GF-D8 (cell line): ENCODE measurements around the gene NOTCH3.

Experiments
- DNase-seq: peaks from one replicate; lab custom pipeline; 2025; lab: John Stamatoyannopoulos, UW

NOTCH3 gene

DNA sequence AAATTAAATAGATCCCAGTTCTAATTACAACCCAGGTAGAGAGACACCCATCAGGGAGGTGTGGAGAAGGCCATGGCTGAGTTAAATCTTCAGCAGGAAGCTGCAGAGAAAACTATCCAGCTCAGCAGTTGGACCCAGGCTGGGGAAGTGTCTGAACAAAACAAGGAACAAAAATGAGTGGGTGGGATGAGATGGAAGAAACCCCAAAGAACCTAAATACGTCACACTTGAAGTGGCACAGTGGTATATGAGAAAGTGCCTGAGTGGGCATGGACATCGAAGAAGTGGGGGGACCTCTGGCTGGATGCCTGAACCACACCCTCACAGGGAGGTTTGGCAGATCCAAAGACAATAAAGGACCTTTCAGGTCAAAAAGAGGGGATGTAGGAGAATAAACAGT, 35.0 kb upstream of the NOTCH3 start:
- DNase-seq = no peak

- DNase-seq = no peak
Observed at GRCh38 chr19:15234431-15235130, 33.8 kb upstream of the NOTCH3 start.

- no peak for DNase-seq
Observed at GRCh38 chr19:15231271-15231670, 30.5 kb upstream of the NOTCH3 start.

GRCh38 chr19:15227261-15227660, 26.5 kb upstream of the NOTCH3 start:
- DNase-seq = no peak

- no peak for DNase-seq
Observed at GRCh38 chr19:15225760-15226159, 25.0 kb upstream of the NOTCH3 start.

DNA sequence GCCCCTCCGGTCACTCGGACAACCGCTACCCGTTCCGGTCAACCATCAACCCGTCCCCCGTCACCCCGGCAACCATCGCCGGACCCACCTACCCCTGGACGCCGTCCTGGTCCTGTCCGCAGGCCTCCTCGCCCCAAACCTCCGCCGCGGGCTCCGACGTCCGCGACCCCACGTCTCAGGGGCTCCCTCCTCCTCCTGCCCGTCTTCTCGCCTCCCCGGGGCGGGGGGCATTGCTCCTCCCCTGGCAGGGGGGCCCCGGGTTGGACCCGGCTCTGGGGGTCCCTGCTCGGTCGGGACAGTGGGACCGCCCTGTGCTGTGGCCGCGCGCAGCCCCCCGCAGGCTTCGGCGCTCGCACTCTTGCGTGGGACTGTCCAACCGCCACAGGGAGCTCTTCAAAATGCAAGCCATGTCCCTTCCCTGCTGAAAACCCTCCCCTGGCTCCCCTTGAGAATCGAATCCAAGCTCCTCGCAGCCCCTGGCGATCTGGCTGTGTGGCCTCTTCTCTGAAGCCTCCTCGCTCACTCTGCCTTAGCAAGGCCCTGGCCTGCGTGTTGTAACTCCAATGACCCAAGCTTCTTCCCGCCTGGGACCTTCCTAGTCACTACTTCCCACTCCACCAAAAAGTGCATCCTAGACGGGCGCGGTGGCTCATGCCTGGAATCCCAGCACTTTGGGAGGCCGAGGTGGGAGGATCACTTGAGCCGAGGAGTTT, 23.0 kb upstream of the NOTCH3 start:
- DNase-seq = no peak

DNA sequence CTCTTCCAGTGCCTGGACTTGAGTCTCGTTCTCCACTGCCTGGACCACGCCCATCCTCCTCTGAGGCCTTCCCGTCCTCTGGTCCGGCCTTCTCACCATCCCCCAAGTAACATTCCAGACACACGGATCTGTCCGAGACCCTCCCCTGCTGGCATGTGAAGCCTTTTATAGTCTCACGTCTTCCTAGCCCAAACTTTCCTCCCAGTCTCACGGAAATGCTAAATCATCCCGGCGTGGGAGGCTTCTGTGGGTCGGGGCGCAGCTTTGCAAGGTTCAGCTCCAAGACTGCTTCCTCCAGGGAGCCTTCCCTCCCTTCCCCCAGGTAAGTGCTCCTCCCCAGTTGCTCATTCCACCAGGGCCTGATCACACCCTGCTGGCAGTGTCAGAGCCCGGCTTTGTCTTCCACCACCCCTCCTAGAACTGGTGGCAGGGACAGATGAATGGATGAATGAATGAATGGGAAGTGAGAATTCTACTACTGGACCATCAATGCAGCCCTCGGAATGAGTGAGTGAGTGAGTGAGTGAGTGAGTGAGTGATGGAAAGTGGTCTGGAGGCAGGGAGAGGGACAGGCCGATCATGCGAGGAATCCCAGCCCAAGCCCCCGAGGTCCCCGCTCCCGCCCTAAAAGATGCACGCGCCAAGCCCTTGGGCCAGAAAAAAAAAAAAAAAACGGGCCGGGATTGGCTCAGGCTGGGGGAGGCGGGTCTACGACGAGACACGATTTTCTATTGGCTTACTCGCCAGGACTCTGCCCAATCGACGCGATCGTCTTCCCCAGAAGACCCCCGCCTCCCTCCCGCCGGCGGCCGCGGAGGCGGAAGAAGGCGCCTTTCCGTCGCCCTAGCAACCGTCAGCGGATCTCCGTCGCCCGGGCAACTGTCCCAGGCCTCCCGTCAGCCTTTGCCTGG, 22.2 kb upstream of the NOTCH3 start:
- DNase-seq = no peak

GRCh38 chr19:15220833-15221232, 20.0 kb upstream of the NOTCH3 start:
- no peak for DNase-seq

GRCh38 chr19:15218501-15218900, 17.7 kb upstream of the NOTCH3 start:
- DNase-seq = no peak

- DNase-seq = no peak
Observed at GRCh38 chr19:15216363-15216762, 15.6 kb upstream of the NOTCH3 start.

DNA sequence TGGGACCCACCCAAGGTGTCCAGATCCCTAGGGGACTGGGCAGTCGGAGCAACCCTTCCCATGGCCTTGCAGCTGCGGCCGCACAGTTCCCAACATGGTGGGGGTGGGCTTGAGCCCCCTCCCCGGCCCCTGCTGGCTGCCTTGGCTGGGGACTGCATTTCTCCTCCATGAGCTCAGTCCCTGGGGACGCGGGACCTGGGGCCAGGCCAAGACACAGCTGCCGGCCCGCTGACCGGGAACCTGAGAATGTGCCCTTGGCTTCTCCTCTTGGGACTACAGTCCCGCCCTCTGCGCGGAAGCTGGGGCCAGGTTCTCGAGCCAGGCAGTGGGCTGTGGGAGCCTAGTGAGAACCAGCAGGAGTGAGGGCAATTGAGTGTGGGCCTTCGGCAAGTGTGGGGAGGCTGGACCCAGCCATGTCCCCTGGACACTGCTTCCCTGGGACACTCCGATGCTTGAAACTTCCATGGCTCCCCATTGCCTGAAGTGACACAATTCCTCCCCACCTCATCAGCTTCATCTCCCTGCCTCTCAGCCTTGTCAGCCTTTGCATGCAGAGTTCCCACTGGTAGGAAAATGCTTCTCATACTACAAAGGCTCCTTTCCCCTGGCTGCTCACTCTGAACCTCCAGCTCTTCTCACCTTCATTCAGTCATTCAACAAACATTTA, 13.1 kb upstream of the NOTCH3 start:
- DNase-seq = no peak

DNA sequence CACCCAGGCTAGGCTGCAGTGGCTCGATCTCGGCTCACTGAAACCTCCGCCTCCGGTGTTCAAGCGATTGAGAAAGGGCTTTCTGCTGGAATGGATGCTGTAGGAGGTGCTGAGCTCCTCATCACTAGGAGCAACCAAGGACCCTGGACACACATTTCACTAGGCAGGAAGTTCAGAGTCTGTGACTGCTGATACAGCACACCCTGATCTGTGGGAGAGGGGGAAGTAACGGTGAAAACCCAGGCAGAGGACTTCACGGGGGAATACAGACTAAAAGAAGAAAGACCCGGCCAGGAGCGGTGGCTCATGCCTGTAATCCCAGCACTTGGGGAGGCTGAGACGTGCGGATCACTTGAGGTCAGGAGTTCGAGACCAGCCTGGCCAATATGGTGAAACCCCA, 11.9 kb upstream of the NOTCH3 start:
- no peak for DNase-seq

DNA sequence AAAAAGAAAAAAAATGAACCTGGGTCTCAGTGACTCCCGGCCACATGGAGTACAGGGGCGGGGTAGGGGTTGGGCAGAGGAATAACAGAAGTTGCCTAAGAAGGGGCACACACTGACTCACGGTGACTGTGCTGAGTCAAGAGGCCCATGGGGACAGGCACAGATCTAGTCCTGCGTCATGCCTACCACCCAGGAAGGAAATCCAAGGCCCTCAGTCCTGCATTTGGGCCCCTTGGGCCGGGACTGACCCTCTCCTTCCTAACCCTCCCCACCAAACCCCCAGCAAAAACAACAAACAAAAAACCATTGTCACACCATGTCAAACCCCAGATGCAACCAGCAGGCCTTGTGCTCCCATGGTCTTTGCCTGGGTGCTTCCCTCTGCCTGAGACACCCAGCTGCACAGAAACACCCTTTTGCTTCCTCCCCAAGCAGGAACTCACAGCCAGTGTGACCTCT, 9.6 kb upstream of the NOTCH3 start:
- peak; percentile 87 for DNase-seq

GRCh38 chr19:15201374-15202023, 704 bp upstream of the NOTCH3 start:
- DNase-seq = no peak

GRCh38 chr19:15199661-15200552, 888 bp downstream of the NOTCH3 start:
- DNase-seq = no peak

- no peak for DNase-seq
Observed at GRCh38 chr19:15198951-15199660, 1.7 kb downstream of the NOTCH3 start.

DNA sequence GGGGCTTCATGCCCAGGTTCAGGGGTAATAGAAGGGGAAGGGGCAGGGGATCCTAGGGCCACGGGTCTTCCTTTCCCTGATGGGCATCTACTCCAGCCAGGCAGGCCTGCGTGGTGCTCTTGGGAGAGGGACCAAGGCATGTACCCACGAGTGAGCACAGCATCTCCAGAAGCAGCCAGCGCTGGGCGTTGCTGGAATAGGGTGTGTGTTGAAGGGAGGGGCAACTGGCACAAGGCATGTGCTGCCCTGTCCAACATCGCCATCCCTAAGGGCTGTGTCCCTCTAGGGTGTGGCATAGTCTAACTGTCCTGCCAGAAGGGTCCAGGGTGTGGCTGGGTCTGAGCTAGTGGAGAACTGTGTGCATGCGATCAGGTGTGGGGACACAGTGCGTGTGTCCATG, 2.9 kb downstream of the NOTCH3 start:
- no peak for DNase-seq

- peak; percentile 75 for DNase-seq
Observed at GRCh38 chr19:15197275-15197941, 3.4 kb downstream of the NOTCH3 start.

- DNase-seq = no peak
Observed at GRCh38 chr19:15196360-15197005, 4.3 kb downstream of the NOTCH3 start.
